H4 (cell line): ENCODE measurements around the gene DNAJC3. TPM values are rescaled to one million over a fixed set of nuclear protein-coding genes. Genes with fewer than 3 reads are reported as not detected.
A peak's percentile ranks its signal among the peaks of the same experiment; 100 is the strongest.
"Not testable (repeated sequence)": the region's sequence is repeated elsewhere in the genome, so short reads cannot be mapped to it uniquely, and the experiment has no call there.

Source experiments
- DNase-seq: peaks from one replicate; pipeline ENCODE4 v3.0.0-alpha.2; 2015; ENCODE audit warnings: low spot score
- total RNA-seq: library from RNA; depleted of rRNA; stranded (reverse); fragments of >200 nt; shearing (Covaris generic); gene quantifications from 2 replicates; pipeline ENCODE4 v1.2.3, GENCODE V29; 2014; rRNA removed

DNAJC3 gene, protein sequence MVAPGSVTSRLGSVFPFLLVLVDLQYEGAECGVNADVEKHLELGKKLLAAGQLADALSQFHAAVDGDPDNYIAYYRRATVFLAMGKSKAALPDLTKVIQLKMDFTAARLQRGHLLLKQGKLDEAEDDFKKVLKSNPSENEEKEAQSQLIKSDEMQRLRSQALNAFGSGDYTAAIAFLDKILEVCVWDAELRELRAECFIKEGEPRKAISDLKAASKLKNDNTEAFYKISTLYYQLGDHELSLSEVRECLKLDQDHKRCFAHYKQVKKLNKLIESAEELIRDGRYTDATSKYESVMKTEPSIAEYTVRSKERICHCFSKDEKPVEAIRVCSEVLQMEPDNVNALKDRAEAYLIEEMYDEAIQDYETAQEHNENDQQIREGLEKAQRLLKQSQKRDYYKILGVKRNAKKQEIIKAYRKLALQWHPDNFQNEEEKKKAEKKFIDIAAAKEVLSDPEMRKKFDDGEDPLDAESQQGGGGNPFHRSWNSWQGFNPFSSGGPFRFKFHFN
- 22.4 and 29.1 TPM in 2 replicates for total RNA-seq

DNA sequence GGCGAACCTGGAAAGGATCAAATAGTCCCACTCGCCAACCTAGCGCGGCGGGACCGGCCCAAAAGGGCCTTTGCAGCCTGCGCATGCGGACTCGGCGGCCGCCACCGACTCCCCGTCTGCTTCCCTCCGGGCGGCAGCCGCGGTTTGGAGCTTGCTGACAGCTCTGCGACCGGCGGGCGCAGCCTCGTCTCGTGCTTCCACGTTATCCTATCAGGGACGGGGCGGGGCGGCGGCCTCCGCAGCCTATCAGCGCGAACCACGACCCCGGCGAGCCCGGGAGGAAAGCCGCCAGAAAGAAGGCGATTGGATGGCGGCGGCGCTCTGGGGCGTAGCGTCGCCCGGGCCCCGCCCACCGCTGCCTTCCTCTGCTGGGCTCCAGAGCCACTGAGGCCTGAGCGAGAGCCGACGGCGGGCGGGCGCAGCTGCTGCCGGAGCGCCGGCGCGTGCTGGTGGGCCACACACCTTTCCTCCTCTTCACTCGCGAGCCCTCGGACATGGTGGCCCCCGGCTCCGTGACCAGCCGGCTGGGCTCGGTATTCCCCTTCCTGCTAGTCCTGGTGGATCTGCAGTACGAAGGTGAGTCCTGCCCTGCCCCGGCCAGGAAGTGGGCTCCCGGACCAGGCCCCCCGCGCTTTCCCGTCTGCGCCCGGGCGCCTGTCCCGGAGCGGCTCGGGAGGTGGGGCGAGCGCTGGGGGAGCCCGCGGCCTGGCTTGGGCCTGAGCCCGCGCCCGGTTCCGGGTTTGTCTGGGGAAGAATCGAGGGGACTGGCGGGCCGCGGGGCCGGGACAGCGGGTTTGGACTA, at the start of gene DNAJC3:
Gene DNAJC3 (plus strand): TSS at position 378 of the 802 bp plus-strand sequence. CDS start 117 bp downstream, at position 495.
- peak; percentile 89 for DNase-seq

- DNase-seq: no peak
These were observed 49.3 kb upstream of the DNAJC3 start for GRCh38 chr13:95627590-95627989.

GRCh38 chr13:95628488-95628887, 48.5 kb upstream of the DNAJC3 start:
- no peak for DNase-seq

GRCh38 chr13:95629071-95629470, 47.9 kb upstream of the DNAJC3 start:
- DNase-seq: no peak

DNA sequence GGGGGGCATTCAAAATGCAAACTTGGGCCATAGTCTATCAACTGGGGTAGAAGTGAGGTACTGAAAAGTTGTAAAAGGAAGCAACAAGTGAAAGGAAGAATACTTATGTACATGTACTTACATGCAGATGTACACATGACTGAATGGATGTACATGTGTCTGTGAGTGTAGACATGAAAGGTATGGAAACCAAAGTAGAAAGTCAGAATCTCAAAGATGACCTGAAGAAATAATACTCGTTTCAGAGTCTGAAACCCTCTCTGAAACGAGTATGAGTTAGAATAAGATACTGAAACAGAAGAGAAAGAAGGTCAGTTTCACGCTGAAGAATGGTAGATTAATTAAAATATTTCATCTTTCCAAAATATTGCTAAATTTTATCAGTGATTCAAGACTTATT, 46.3 kb upstream of the DNAJC3 start:
- no peak for DNase-seq

- no peak for DNase-seq
These were observed 40.1 kb upstream of the DNAJC3 start for GRCh38 chr13:95636853-95637252.

DNA sequence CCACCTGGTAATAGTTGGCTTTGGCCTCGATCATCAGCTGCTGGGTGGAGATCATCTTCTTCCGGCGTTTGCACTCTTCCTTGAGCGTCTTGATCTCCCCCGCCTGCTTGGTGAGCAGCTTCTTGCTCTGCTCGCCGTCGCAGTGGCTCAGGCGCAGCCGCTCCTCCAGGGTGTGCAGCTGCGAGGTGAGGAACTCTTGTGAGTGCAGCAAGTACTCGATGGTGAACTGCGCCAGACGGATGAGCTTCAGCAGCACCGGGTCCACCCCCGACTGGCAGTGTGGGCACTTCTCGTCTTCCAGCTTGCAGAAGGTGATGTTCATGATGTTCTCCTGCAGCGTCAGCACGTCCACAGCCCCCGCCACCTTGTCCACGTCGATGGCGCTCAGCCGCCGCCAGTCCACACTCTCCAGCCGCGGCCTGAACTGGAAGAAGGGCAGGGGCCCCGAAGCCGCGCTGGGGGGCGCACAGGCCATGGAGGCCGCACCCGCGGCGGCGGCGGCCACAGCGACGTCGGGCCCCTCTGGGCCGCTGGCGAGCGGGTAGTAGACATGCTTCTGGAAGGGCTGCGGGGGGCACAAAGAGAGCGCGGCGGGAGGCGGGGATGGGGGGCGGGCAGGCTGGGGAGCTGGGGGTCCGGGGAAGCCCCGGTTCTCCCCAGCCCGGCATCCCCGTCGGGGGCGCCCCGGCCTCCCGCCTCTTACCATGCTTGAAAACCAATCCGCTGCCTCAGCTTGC, 35.5 kb upstream of the DNAJC3 start:
- no peak for DNase-seq

- DNase-seq: no peak
These were observed 34.8 kb upstream of the DNAJC3 start for GRCh38 chr13:95642028-95642621.

GRCh38 chr13:95642999-95643398, 33.9 kb upstream of the DNAJC3 start:
- no peak for DNase-seq

DNA sequence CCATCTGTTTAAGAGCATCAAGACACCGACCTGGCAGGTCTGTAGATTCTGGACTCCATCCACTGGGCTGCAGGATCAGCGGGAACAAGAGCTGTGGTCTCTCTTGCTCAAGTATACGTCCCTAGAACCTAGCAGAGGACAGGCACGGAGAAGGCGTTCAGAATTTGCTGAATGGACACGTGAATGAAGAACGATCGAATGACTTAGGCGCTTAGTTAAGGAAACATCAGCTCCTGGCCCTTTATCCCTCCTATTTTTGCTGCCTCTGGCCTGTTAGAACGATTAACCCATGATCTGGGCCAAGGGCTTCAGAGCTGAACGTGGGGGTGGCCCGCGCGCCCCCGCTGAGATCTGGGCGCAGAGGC, 33.4 kb upstream of the DNAJC3 start:
- no peak for DNase-seq

DNA sequence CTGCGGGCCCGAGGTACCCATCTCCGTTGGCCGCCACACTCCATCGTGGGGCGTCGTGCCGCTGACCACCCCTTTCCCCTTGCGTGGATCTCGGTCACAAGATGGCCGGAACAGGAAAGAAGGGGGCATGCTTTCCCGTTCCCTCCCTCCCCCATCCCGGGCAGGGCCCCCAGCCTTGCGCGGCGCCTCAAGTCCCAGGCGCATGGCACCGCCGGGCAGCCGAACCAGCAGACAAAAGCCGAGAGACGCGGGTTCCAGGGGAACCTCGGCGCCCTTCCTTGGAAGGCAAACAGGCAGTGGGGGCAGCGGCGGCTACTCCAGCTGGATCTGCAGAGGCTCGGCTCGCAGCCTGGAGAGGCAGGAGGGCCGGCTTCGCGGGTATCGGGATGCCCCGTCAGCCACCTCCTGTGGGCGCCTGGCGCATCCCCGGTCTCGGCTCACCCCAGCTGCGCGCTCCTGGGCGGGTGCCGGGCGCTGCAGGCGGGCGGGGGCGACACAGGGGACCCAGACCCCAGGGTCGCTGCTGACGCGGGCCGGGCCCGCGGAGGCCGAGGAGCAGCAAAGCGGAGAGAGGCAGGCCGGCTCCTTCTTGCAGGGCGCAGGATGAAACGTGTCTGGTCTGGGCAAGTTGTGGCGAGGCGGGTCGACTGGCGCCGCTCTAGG, 32.9 kb upstream of the DNAJC3 start:
- DNase-seq: no peak

- DNase-seq: peak; percentile 67
These were observed 32.3 kb upstream of the DNAJC3 start, which contains the start of gene DZIP1 for GRCh38 chr13:95644601-95645052. Gene DZIP1, minus strand, starts transcription at chr13:95644706. Its CDS starts 2,677 bp downstream, at chr13:95642029.

DNA sequence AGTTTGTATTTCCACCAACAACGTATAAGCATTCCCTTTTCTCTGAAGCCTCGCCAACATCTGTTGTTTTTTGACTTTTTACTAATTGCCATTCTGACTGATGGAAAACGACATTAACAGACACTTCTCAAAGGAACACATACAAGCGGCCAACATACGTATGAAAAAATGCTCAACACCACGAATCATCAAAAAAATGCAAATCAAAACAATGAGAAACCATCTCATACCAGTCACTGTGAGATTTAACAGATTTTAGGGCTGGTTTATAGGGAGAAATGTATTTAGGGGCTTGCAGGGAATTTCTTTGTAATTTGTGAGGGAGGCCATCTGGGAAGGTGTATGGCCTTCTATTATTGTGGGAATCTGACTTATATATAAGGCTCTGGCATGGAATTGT, 29.6 kb upstream of the DNAJC3 start:
- no peak for DNase-seq

DNA sequence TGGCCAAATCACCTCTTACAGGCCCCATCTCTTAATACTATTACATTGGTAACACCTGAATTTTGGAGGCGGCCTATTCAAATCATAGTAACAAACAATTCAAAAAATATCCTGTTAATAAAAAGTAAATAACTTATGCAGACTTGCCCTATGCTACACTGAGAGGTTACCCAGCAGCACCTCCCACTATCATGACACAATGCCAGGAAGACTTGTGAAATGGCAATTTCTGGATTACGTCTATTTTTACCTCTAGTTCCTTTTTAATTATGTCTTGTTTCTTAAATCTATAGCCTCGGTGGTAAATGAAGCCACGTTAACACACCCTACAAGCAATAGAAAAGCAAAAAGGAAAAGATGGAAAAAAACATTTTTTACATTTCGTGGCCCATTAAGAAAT, 26.2 kb upstream of the DNAJC3 start:
- DNase-seq: no peak

GRCh38 chr13:95652244-95652764, 24.6 kb upstream of the DNAJC3 start:
- DNase-seq: no peak

GRCh38 chr13:95652821-95653220, 24.1 kb upstream of the DNAJC3 start:
- DNase-seq: no peak

DNA sequence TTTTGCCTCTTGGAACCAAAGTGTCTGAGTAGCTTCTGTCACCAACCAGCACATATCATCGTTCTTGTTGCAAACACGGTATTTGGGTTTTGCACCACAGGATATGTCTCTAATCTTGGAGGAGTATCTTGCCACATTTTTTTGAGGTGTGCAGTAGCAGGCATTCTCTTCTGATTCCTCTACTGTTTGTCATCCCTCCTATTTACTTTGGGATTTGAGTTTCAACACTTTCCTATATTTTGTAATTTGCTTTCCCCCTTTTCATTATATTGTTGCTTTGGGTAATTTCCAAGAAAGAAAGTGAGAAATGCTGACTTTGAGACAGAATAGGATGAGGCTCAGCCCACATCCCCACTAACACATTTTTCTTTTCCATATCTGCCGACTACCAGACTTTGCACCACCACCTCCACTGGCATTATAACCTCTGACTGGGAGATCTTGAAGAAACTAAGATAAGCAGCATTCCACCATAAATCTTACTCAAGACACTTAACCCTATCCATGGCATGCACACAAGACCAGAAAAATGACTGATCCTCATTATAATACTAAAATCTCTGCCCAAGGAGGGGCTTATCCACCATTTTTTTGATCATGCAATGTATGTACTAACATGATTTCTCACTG, 20.4 kb upstream of the DNAJC3 start:
- DNase-seq: no peak

DNA sequence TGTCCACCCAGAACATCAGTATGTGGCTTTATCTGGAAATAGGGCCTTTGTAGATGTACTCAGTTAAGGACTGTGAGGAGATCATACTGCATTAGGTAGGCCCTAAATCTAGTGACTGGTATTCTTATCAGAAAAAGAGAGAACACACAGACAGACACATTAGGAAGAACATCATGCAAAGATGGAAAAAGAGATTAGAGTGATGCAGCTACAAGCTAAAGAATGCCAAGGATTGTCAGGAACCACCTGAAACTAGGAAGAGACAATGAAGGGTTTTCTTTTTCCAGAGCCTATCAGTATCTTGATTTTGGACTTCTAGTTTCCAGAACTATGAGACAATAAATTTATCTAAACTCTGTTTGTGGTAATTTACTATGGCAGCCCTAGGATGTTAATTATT, 17.4 kb upstream of the DNAJC3 start:
- no peak for DNase-seq

- DNase-seq: peak; percentile 16
These were observed 15.9 kb upstream of the DNAJC3 start for GRCh38 chr13:95660981-95661581.

DNA sequence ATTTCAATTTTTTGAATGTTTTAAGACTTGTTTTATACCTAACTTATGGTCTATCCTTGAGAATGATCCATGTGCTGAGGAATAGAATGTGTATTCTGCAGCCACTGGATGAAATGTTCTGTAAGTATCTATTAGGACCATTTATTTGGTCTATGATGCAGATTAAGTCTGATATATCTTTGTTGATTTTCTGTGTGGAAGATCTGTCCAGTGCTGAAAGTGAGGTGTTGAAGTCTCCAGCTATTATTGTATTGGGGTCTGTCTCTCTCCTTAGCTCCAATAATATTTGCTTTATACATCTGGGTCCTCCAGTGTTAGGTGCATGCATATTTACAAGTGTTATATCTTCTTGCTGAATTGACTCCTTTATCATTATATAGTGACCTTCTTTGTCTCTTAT, 9.7 kb upstream of the DNAJC3 start:
- DNase-seq: not testable (repeated sequence)
